Measurements from ENCODE around the gene ARHGAP4.

Gene ARHGAP4

GRCh38 chrX:153863251-153863991, 62.6 kb downstream of the ARHGAP4 start:
- no peak for DNase-seq

- DNase-seq: no peak
Observed at GRCh38 chrX:153862369-153863250, 63.5 kb downstream of the ARHGAP4 start.

- no peak for DNase-seq
Observed at GRCh38 chrX:153861733-153862310, 64.2 kb downstream of the ARHGAP4 start.

GRCh38 chrX:153861151-153861550, 64.9 kb downstream of the ARHGAP4 start:
- no peak for DNase-seq
